ENCODE results near the gene CEP55. TPM values are rescaled to one million over a fixed set of nuclear protein-coding genes. Genes with fewer than 3 reads are reported as not detected.

CEP55 gene
- total and polyA plus RNA-seq, 2 donors (not counting 1 experiment from before 2014, with no cell fraction given), result 16.1 to 19.0 TPM

DNA sequence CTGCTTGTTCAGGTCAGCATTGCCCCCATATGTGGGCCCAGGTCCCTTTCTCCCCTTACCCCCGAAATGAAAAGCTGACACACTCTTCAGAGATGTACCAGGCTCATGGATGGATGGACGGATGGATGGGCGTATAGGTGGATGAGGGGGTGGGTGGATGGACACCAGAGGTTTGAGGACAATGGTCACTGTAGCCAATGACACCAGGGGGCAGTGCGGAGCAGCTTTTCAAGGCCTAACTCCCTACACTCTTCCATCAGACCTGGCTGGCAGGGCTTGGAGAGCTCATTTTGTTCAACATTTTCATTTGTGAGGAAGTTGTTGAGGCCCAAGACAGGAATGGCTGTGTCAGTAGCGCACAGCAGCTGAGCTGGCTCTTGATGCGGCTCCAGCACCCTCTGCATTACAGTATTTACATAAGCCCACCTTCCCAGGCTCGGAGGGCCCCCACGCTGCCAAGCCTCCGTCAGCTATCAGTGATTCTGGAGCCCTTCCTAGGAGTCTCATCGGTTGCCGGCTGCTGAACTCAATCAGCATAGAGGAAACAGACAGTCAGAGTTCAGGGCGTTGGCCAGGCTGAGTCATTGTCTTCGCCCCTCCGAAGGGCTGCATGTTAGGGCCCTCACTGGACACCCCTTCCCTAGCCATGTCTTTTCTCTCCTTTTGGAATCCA is 58.5 kb downstream of the CEP55 start:
- Histone ChIP-seq H3K4me3 (replicated peaks in 1 of 4; ENCODE audit: control extremely low read depth in 1 of 4, insufficient read depth in 1 of 4, low read depth in 3 of 4, low read length in 4 of 4) (no peak overlapping the region), H3K4me1 (ENCODE audit: control insufficient read depth, extremely low read depth, insufficient read depth, low read length) (no peaks in the 10 kb centered on the region), H3K9me3 (ENCODE audit: control insufficient read depth, insufficient read depth, low read depth, low read length) (no peaks in the 10 kb centered on the region), H3K27me3 (ENCODE audit: control insufficient read depth, insufficient read depth, low read length) (no peaks in the 10 kb centered on the region), H3K4me2 (ENCODE audit: extremely low read depth, insufficient read depth, low read length) (no peak overlapping the region), H4K20me1 (ENCODE audit: control insufficient read depth, extremely low read depth, insufficient read depth, low read length) (no peaks in the 10 kb centered on the region), H3K9ac (ENCODE audit: insufficient read depth, low read length) (no peak overlapping the region), H3K79me2 (ENCODE audit: control insufficient read depth, insufficient read depth, low read length) (no peaks in the 10 kb centered on the region), H3K27ac (ENCODE audit: insufficient read depth, low read length) (no peak overlapping the region), H2AFZ (ENCODE audit: low read length) (no peak overlapping the region), H3K36me3 (ENCODE audit: control insufficient read depth, insufficient read depth, low read length) (no peaks in the 10 kb centered on the region)
- peak; percentile 37 to 65 for DNase-seq (ENCODE audit: low read depth in 2 of 2)
- no peak for TF ChIP-seq EZH2 (IDR thresholded peaks at IDR 0.05; ENCODE audit: low read length, missing control alignments)
- peak; percentile 46 to 79 for TF ChIP-seq CTCF (conservative IDR thresholded peaks at IDR 0.05 in 1 of 2, IDR thresholded peaks at IDR 0.05 in 1 of 2; ENCODE audit: low read depth in 1 of 2, low read length in 2 of 2)

DNA sequence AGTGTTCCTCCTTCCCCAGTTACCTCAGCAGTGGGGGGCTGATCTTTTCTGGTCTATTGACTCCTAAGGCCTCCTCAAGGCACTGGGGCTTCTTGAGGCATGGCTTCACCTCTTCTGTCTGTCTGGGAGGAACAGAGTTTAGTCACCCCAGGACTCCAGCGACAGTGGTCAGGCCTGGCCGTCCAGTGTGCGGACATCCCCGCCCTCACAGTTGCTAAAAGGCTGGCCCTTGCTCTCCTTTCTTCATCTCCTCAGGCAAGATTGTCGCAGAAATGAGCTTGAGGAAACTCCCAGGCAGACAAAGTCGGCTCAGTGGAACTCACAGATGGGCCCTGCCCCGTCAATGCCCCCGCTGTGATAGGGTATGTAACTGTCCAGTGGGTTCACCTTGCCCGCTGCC is 63.1 kb downstream of the CEP55 start:
- no peaks in the 10 kb centered on the region for H4K20me1 ChIP-seq (ENCODE audit: control insufficient read depth, extremely low read depth, insufficient read depth, low read length)
- H3K79me2 ChIP-seq (ENCODE audit: control insufficient read depth, insufficient read depth, low read length), result no peaks in the 10 kb centered on the region
- no peaks in the 10 kb centered on the region for H3K36me3 ChIP-seq (ENCODE audit: control insufficient read depth, insufficient read depth, low read length)
- no peak overlapping the region for H3K4me3 ChIP-seq (replicated peaks in 1 of 4; ENCODE audit: control extremely low read depth in 1 of 4, insufficient read depth in 1 of 4, low read depth in 3 of 4, low read length in 4 of 4)
- no peaks in the 10 kb centered on the region for H3K9me3 ChIP-seq (ENCODE audit: control insufficient read depth, insufficient read depth, low read depth, low read length)
- no peaks in the 10 kb centered on the region for H3K27me3 ChIP-seq (ENCODE audit: control insufficient read depth, insufficient read depth, low read length)
- no peak overlapping the region for H3K9ac ChIP-seq (ENCODE audit: insufficient read depth, low read length)
- H3K4me2 ChIP-seq (ENCODE audit: extremely low read depth, insufficient read depth, low read length), result no peak overlapping the region
- H3K4me1 ChIP-seq (ENCODE audit: control insufficient read depth, extremely low read depth, insufficient read depth, low read length), result no peaks in the 10 kb centered on the region
- DNase-seq (ENCODE audit: low read depth in 2 of 2), result no peak
- no peak overlapping the region for H3K27ac ChIP-seq (ENCODE audit: insufficient read depth, low read length)
- TF ChIP-seq CTCF (conservative IDR thresholded peaks at IDR 0.05 in 1 of 2, IDR thresholded peaks at IDR 0.05 in 1 of 2; ENCODE audit: low read depth in 1 of 2, low read length in 2 of 2) (no peak), EZH2 (IDR thresholded peaks at IDR 0.05; ENCODE audit: low read length, missing control alignments) (no peak)
- no peak overlapping the region for H2AFZ ChIP-seq (ENCODE audit: low read length)

DNA sequence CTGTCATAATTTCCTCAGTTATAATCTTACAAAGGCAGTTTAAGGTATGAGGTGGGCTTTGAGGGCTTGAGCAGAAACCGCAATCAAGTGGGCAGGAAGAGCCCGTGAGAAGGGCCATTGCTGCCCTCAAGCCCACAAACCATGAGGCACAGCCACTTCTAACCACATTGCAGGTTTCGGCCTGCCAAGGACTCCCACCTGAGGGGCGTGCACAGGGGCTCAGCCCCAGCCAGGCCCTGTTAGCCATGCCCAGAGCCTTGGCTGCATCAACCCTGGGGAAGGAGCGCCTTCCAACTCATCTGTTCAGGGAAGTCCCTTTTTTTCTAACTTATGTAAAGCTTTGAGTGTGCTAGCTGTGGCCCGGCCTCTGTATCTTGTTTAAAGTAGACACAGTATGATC is 64.1 kb downstream of the CEP55 start:
- TF ChIP-seq CTCF (conservative IDR thresholded peaks at IDR 0.05 in 1 of 2, IDR thresholded peaks at IDR 0.05 in 1 of 2; ENCODE audit: low read depth in 1 of 2, low read length in 2 of 2), result no peak
- no peak for TF ChIP-seq EZH2 (IDR thresholded peaks at IDR 0.05; ENCODE audit: low read length, missing control alignments)
- no peaks in the 10 kb centered on the region for H3K79me2 ChIP-seq (ENCODE audit: control insufficient read depth, insufficient read depth, low read length)
- no peaks in the 10 kb centered on the region for H3K36me3 ChIP-seq (ENCODE audit: control insufficient read depth, insufficient read depth, low read length)
- DNase-seq (ENCODE audit: low read depth in 2 of 2), result no peak
- H4K20me1 ChIP-seq (ENCODE audit: control insufficient read depth, extremely low read depth, insufficient read depth, low read length), result no peaks in the 10 kb centered on the region
- H3K27me3 ChIP-seq (ENCODE audit: control insufficient read depth, insufficient read depth, low read length), result no peaks in the 10 kb centered on the region
- H3K4me3 ChIP-seq (replicated peaks in 1 of 4; ENCODE audit: control extremely low read depth in 1 of 4, insufficient read depth in 1 of 4, low read depth in 3 of 4, low read length in 4 of 4), result no peak overlapping the region
- no peak overlapping the region for H3K9ac ChIP-seq (ENCODE audit: insufficient read depth, low read length)
- no peak overlapping the region for H3K4me2 ChIP-seq (ENCODE audit: extremely low read depth, insufficient read depth, low read length)
- H3K4me1 ChIP-seq (ENCODE audit: control insufficient read depth, extremely low read depth, insufficient read depth, low read length), result no peaks in the 10 kb centered on the region
- H2AFZ ChIP-seq (ENCODE audit: low read length), result no peak overlapping the region
- H3K9me3 ChIP-seq (ENCODE audit: control insufficient read depth, insufficient read depth, low read depth, low read length), result no peaks in the 10 kb centered on the region
- H3K27ac ChIP-seq (ENCODE audit: insufficient read depth, low read length), result no peak overlapping the region
